Neural progenitor cell (in vitro differentiated cells): ENCODE data around the gene FAS. TPM values are rescaled to one million over a fixed set of nuclear protein-coding genes. Genes with fewer than 3 reads are reported as not detected.

Source experiments
- DNase-seq: peaks from one replicate; pipeline ENCODE4 v3.0.0-alpha.2; 2016; ENCODE audit warnings: low spot score
- H2AFZ ChIP-seq: fragments of 200-600 bp; sonication (generic); replicated peaks from 2 replicates; pipeline ENCODE4 v1.6.1; 2016; ENCODE audit warnings: antibody characterized with exemption
- H3F3A ChIP-seq: fragments of 200-600 bp; sonication (generic); 2 replicates; pipeline ENCODE4 v1.6.1; 2016; ENCODE audit warnings: antibody characterized with exemption, low read depth
- H3K27ac ChIP-seq: fragments of 200-600 bp; sonication (generic); 2 replicates; pipeline ENCODE4 v1.5.1; 2016; ENCODE audit warnings: mild to moderate bottlenecking
- H3K27me3 ChIP-seq: fragments of 200-600 bp; sonication (generic); 2 replicates; pipeline ENCODE4 v1.6.1; 2016; ENCODE audit warnings: mild to moderate bottlenecking, moderate library complexity
- H3K36me3 ChIP-seq: fragments of 200-600 bp; sonication (generic); 2 replicates; pipeline ENCODE4 v1.5.1; 2016
- H3K4me1 ChIP-seq: fragments of 200-600 bp; sonication (generic); 2 replicates; pipeline ENCODE4 v1.6.1; 2016; ENCODE audit warnings: mixed run types
- H3K4me2 ChIP-seq: fragments of 200-600 bp; sonication (generic); 2 replicates; pipeline ENCODE4 v1.6.1; 2016
- H3K4me3 ChIP-seq: fragments of 200-600 bp; sonication (generic); 2 replicates; pipeline ENCODE4 v1.5.1; 2016
- H3K79me2 ChIP-seq: fragments of 200-600 bp; sonication (generic); 2 replicates; pipeline ENCODE4 v1.6.1; 2016; ENCODE audit warnings: low read depth
- H3K9ac ChIP-seq: fragments of 200-600 bp; sonication (generic); 2 replicates; pipeline ENCODE4 v1.6.1; 2016
- H3K9me3 ChIP-seq: fragments of 200-600 bp; sonication (generic); 2 replicates; pipeline ENCODE4 v1.5.1; 2016; ENCODE audit warnings: low read depth
- H4K20me1 ChIP-seq: fragments of 200-600 bp; sonication (generic); 2 replicates; pipeline ENCODE4 v1.6.1; 2016; ENCODE audit warnings: low read depth
- H3K27ac Mint-ChIP-seq: 3 replicates; pipeline ENCODE4 v1.8.0; 2021; ENCODE audit warnings: mixed read lengths
- H3K27me3 Mint-ChIP-seq: 2 replicates; pipeline ENCODE4 v1.8.0; 2022; ENCODE audit warnings: low read depth, mild to moderate bottlenecking, inconsistent platforms, moderate library complexity, mixed read lengths; ENCODE audit not compliant: insufficient read depth
- H3K36me3 Mint-ChIP-seq: 3 replicates; pipeline ENCODE4 v1.8.0; 2021; ENCODE audit warnings: mixed read lengths
- H3K4me1 Mint-ChIP-seq: 3 replicates; pipeline ENCODE4 v1.8.0; 2021; ENCODE audit warnings: mixed read lengths
- H3K4me3 Mint-ChIP-seq: 3 replicates; pipeline ENCODE4 v1.8.0; 2021; ENCODE audit warnings: mild to moderate bottlenecking, moderate library complexity, mixed read lengths
- H3K9me3 Mint-ChIP-seq: 3 replicates; pipeline ENCODE4 v1.8.0; 2020; ENCODE audit warnings: mixed read lengths
- EZH2 ChIP-seq: fragments of 200-600 bp; sonication (generic); IDR thresholded peaks from 2 replicates; pipeline ENCODE4 v1.6.1; 2017; ENCODE audit warnings: antibody characterized with exemption, mild to moderate bottlenecking, moderate library complexity
- EZH2phosphoT487 ChIP-seq: fragments of 200-600 bp; sonication (generic); IDR thresholded peaks from 2 replicates; pipeline ENCODE4 v1.6.1; 2017; ENCODE audit warnings: antibody characterized with exemption
- total RNA-seq: library from RNA; depleted of rRNA; stranded (reverse); fragments of >200 nt; gene quantifications from 2 replicates; pipeline ENCODE4 v1.2.3, GENCODE V29; 2015; ENCODE audit warnings: low replicate concordance
- TF ChIP-seq, protein P1 (sequence below): fragments of 200-600 bp; sonication (generic); IDR thresholded peaks from 2 replicates; pipeline ENCODE4 v1.5.1; 2017; ENCODE audit warnings: antibody characterized with exemption, mild to moderate bottlenecking

The FAS gene
- total RNA-seq, 1 donor from 2014 or later = 11.1 TPM

DNA sequence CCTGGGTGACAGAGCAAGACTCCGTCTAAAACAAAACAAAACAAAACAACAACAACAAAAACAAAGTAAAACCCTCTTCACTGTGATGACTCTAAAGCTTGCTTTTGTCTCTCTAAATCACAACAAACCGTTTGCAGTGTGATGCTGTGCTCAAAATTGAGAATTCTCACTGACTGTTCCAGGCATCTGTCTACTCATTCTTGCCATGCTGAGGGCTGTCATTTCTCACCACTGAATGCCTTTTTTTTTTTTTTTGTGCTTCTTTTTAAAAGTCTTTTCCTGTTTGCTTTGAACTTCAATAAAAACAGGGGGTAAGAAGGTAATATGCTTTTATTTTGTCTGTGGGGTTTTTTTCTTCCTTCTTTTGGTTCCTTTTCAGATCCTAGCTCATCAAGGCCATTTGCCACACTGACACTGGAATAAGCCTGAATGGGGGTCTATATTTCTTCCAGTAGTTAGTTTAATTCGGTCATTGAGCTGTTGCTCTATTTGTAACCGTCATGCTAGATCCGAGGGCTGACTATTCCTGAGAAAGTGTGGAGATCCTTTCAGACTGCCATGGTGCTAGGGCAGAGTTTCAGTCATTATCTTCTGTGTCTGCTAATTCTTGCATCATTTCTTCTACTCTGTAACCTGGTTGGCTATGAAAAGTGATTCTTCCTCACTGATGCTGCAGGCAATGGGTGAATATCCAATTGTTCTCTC, 10.6 kb downstream of the FAS start:
- no peaks in the 10 kb centered on the region for H3F3A ChIP-seq
- no peak overlapping the region for H3K4me2 ChIP-seq
- H3K79me2 ChIP-seq = no peaks in the 10 kb centered on the region
- no peaks in the 10 kb centered on the region for H4K20me1 ChIP-seq
- H3K27ac Mint-ChIP-seq = peak overlapping the region; percentile 95
- H3K27me3 Mint-ChIP-seq = no peaks in the 10 kb centered on the region
- H3K27me3 ChIP-seq = no peaks in the 10 kb centered on the region
- H3K36me3 ChIP-seq = no peaks in the 10 kb centered on the region
- H3K27ac ChIP-seq = no peak overlapping the region
- TF ChIP-seq, protein P1, sequence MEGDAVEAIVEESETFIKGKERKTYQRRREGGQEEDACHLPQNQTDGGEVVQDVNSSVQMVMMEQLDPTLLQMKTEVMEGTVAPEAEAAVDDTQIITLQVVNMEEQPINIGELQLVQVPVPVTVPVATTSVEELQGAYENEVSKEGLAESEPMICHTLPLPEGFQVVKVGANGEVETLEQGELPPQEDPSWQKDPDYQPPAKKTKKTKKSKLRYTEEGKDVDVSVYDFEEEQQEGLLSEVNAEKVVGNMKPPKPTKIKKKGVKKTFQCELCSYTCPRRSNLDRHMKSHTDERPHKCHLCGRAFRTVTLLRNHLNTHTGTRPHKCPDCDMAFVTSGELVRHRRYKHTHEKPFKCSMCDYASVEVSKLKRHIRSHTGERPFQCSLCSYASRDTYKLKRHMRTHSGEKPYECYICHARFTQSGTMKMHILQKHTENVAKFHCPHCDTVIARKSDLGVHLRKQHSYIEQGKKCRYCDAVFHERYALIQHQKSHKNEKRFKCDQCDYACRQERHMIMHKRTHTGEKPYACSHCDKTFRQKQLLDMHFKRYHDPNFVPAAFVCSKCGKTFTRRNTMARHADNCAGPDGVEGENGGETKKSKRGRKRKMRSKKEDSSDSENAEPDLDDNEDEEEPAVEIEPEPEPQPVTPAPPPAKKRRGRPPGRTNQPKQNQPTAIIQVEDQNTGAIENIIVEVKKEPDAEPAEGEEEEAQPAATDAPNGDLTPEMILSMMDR = no peak
- no peak for TF ChIP-seq EZH2phosphoT487
- TF ChIP-seq EZH2 = no peak
- H3K9me3 Mint-ChIP-seq = no peaks in the 10 kb centered on the region
- peaks cover 37% of the 10 kb centered on the region for H3K4me1 Mint-ChIP-seq
- H3K4me3 Mint-ChIP-seq = peak overlapping the region; percentile 50
- no peak for DNase-seq
- H3K9ac ChIP-seq = no peak overlapping the region
- H3K36me3 Mint-ChIP-seq = no peaks in the 10 kb centered on the region
- no peaks in the 10 kb centered on the region for H3K9me3 ChIP-seq
- no peak overlapping the region for H3K4me3 ChIP-seq
- no peak overlapping the region for H2AFZ ChIP-seq
- peaks cover 6% of the 10 kb centered on the region for H3K4me1 ChIP-seq

DNA sequence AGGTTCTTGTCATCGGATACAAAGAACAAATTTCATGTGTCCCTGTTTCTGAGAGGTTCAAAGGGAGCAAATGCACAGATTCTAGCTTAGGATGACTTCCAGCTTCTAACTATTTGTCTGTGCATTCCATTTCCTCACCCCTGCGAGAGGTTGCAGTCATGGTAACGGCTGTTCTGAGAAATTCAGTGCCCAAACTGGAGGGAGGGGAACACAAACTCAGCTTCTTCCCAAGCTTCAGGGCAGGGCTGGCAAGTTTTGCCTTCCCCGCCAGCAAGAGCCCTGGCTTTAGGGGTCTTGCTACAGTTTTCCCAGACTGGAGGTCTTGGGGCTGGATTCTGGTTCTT, 11.1 kb downstream of the FAS start:
- peaks cover 37% of the 10 kb centered on the region for H3K4me1 Mint-ChIP-seq
- no peaks in the 10 kb centered on the region for H3K36me3 Mint-ChIP-seq

DNA sequence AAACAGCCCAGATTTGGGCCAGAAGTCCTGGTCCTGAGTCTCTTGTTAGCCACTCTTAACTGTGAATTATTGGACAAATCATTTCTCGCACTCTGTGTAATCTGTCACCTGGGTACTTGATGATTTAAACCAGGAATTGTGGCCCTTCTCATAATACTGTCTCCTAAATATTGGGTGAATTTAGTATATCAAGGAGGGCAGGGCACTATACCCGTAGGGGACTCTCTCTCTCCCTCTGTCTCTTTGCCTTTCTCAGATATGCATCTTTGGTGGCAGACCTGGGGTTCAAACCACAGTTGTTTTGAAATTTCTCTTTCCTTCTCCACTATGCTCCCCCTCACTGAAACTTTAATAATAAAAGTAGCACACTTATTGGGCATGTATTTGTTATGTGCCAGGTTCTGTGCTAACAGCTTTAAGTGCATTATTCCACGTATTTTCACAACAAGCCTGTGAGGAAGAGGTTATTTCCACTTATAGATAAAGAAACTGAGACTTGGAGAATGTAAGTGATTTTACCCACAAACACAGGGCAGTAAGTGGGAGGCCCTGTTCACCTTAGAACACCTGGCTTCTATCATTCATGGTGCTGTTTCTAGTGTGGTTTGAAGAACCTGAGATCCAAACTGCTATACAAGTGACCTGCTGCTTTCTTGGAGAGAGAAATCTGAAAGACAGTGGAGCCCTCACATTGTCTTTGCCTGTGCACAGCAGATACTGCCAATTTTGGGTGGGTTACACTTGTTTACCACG, 11.8 kb downstream of the FAS start:
- Histone ChIP-seq H3K79me2 (no peaks in the 10 kb centered on the region), H3F3A (no peaks in the 10 kb centered on the region), H3K4me3 (no peak overlapping the region), H3K4me2 (no peak overlapping the region), H3K9ac (no peak overlapping the region), H3K9me3 (no peaks in the 10 kb centered on the region), H2AFZ (no peak overlapping the region), H4K20me1 (no peaks in the 10 kb centered on the region), H3K4me1 (peaks cover 6% of the 10 kb centered on the region), H3K27ac (no peak overlapping the region), H3K27me3 (no peaks in the 10 kb centered on the region), H3K36me3 (no peaks in the 10 kb centered on the region)
- no peak for DNase-seq
- Mint-ChIP-seq H3K4me1 (peaks cover 40% of the 10 kb centered on the region), H3K27me3 (peaks cover 2% of the 10 kb centered on the region), H3K36me3 (no peaks in the 10 kb centered on the region), H3K9me3 (no peaks in the 10 kb centered on the region), H3K27ac (peak overlapping the region; percentile 14), H3K4me3 (no peak overlapping the region)
- no peak for TF ChIP-seq EZH2
- no peak for TF ChIP-seq EZH2phosphoT487
- TF ChIP-seq, protein P1 = no peak

More for the DNA sequence above, 11.1 kb downstream of the FAS start:
- no peak overlapping the region for H3K27ac ChIP-seq
- Mint-ChIP-seq H3K27ac (peak overlapping the region; percentile 95), H3K27me3 (no peaks in the 10 kb centered on the region), H3K9me3 (no peaks in the 10 kb centered on the region), H3K4me3 (peak overlapping the region; percentile 50)
- H4K20me1 ChIP-seq = no peaks in the 10 kb centered on the region
- H3K4me1 ChIP-seq = peaks cover 6% of the 10 kb centered on the region
- H3K4me3 ChIP-seq = no peak overlapping the region
- no peak overlapping the region for H3K4me2 ChIP-seq
- TF ChIP-seq, protein P1 = no peak
- no peak for TF ChIP-seq EZH2phosphoT487
- DNase-seq = peak; percentile 14
- no peaks in the 10 kb centered on the region for H3K9me3 ChIP-seq
- H3F3A ChIP-seq = no peaks in the 10 kb centered on the region
- no peaks in the 10 kb centered on the region for H3K79me2 ChIP-seq
- H3K9ac ChIP-seq = no peak overlapping the region
- H2AFZ ChIP-seq = no peak overlapping the region
- no peaks in the 10 kb centered on the region for H3K27me3 ChIP-seq
- no peaks in the 10 kb centered on the region for H3K36me3 ChIP-seq
